GM23248 (cell line): Measurements from ENCODE around the gene DDX17. TPM values are rescaled to one million over a fixed set of nuclear protein-coding genes. Genes with fewer than 3 reads are reported as not detected.

ENCODE experiments used
- DNase-seq: peaks from one replicate; pipeline ENCODE4 v3.0.0-alpha.2; 2015
- H2AFZ ChIP-seq: fragments of 200-600 bp; sonication (generic); 2 replicates; pipeline ENCODE4 v1.6.1; 2016; ENCODE audit warnings: antibody characterized with exemption
- H3F3A ChIP-seq: fragments of 200-600 bp; sonication (generic); 2 replicates; pipeline ENCODE4 v1.6.1; 2016; ENCODE audit warnings: mild to moderate bottlenecking, antibody characterized with exemption, mixed run types; ENCODE audit not compliant: insufficient read depth
- H3K27ac ChIP-seq: fragments of 200-600 bp; sonication (generic); 2 replicates; pipeline ENCODE4 v1.5.1; 2016; ENCODE audit warnings: mild to moderate bottlenecking
- H3K27me3 ChIP-seq: fragments of 200-600 bp; sonication (generic); replicated peaks from 2 replicates; pipeline ENCODE4 v1.6.1; 2016; ENCODE audit warnings: mild to moderate bottlenecking; ENCODE audit not compliant: insufficient read depth
- H3K36me3 ChIP-seq: fragments of 200-600 bp; sonication (generic); 2 replicates; pipeline ENCODE4 v1.6.1; 2016; ENCODE audit warnings: low read depth, mild to moderate bottlenecking
- H3K4me1 ChIP-seq: fragments of 200-600 bp; sonication (generic); 2 replicates; pipeline ENCODE4 v1.6.1; 2016; ENCODE audit warnings: mild to moderate bottlenecking; ENCODE audit not compliant: insufficient read depth
- H3K4me2 ChIP-seq: fragments of 200-600 bp; sonication (generic); one replicate; pipeline ENCODE4 v1.6.1; 2016; ENCODE audit warnings: mild to moderate bottlenecking; ENCODE audit not compliant: unreplicated experiment
- H3K4me3 ChIP-seq: fragments of 200-600 bp; sonication (generic); 2 replicates; pipeline ENCODE4 v1.5.1; 2016; ENCODE audit warnings: mild to moderate bottlenecking
- H3K79me2 ChIP-seq: fragments of 200-600 bp; sonication (generic); 2 replicates; pipeline ENCODE4 v1.6.1; 2016; ENCODE audit warnings: mild to moderate bottlenecking; ENCODE audit not compliant: insufficient read depth
- H3K9ac ChIP-seq: fragments of 200-600 bp; sonication (generic); 2 replicates; pipeline ENCODE4 v1.6.1; 2016; ENCODE audit warnings: mild to moderate bottlenecking
- H3K9me2 ChIP-seq: fragments of 200-600 bp; sonication (generic); 2 replicates; pipeline ENCODE4 v1.6.1; 2016; ENCODE audit warnings: mixed run types, mild to moderate bottlenecking, moderate library complexity; ENCODE audit not compliant: insufficient read depth
- H3K9me3 ChIP-seq: fragments of 200-600 bp; sonication (generic); one replicate; pipeline ENCODE4 v1.6.1; 2017; ENCODE audit warnings: low read depth
- H4K20me1 ChIP-seq: fragments of 200-600 bp; sonication (generic); 2 replicates; pipeline ENCODE4 v1.6.0; 2016; ENCODE audit not compliant: insufficient read depth
- EZH2 ChIP-seq: fragments of 200-600 bp; sonication (generic); IDR thresholded peaks from 2 replicates; pipeline ENCODE4 v1.6.1; 2018; ENCODE audit warnings: antibody characterized with exemption, mild to moderate bottlenecking; ENCODE audit not compliant: insufficient read depth, poor library complexity, severe bottlenecking
- EZH2phosphoT487 ChIP-seq: fragments of 200-600 bp; sonication (generic); IDR thresholded peaks from 2 replicates; pipeline ENCODE4 v1.6.1; 2018; ENCODE audit warnings: antibody characterized with exemption, moderate library complexity, mild to moderate bottlenecking, low read depth; ENCODE audit not compliant: insufficient read depth
- WGBS, 2 experiments: methylation state at CpG; one replicate each; pipeline ENCODE4 v1.1.6; 2015 to 2017; ENCODE audit warnings: low lambda C conversion rate in 2 of 2, low coverage in 1 of 2; ENCODE audit errors: missing lambda C conversion rate in 2 of 2; 5-methylcytosine and 5-hydroxymethylcytosine counted together
- in situ Hi-C: fragments of 300-500 bp; cut with MboI; formaldehyde crosslinking; loops from 2 replicates; pipeline ENCODE4 v1.15.0; 2020
- polyA plus RNA-seq: library from polyadenylated mRNA; unstranded; fragments of >200 nt; fragmentation: Nextera tagmentation; extraction: Ambion mirVana; gene quantifications from 2 replicates; pipeline ENCODE4 v1.2.1, GENCODE V29; 2016
- total RNA-seq: library from RNA; depleted of rRNA; stranded (reverse); fragments of >200 nt; shearing (Covaris generic); gene quantifications from 2 replicates; pipeline ENCODE4 v1.2.3, GENCODE V29; 2014

DDX17 gene
- total and polyA plus RNA-seq, 2 experiments from 2014 or later: 30.1 to 312 TPM

- 73 to 75% methylated on average over 1 of the region's 1 CpG for WGBS, 2 experiments
- peak; percentile 64 for DNase-seq
- Histone ChIP-seq H3K36me3 (peaks cover 96% of the 10 kb centered on the region), H3K9me3 (no peaks in the 10 kb centered on the region), H3K4me1 (peaks cover 39% of the 10 kb centered on the region), H3K27ac (peak overlapping the region; percentile 35), H4K20me1 (peaks cover 5% of the 10 kb centered on the region; the same call in 1 of the 2 replicates), H3K4me2 (no peak overlapping the region), H2AFZ (no peak overlapping the region), H3K9ac (no peak overlapping the region), H3F3A (peaks cover 95% of the 10 kb centered on the region), H3K27me3 (no peaks in the 10 kb centered on the region), H3K4me3 (no peak overlapping the region), H3K9me2 (no peaks in the 10 kb centered on the region), H3K79me2 (peaks cover 100% of the 10 kb centered on the region)
- TF ChIP-seq EZH2: no peak
- TF ChIP-seq EZH2phosphoT487: no peak
- in situ Hi-C loops: no loop called here
Observed at GRCh38 chr22:38490915-38491314, 15.2 kb downstream of the DDX17 start.

GRCh38 chr22:38490475-38490874 lies 15.6 kb downstream of the DDX17 start:
- Histone ChIP-seq H3K9me2 (no peaks in the 10 kb centered on the region), H3K27ac (peak overlapping the region; percentile 35), H3K36me3 (peaks cover 95% of the 10 kb centered on the region), H3K79me2 (peaks cover 98% of the 10 kb centered on the region), H3K27me3 (no peaks in the 10 kb centered on the region), H2AFZ (no peak overlapping the region), H3K4me3 (no peak overlapping the region), H4K20me1 (0 out of 2 replicates have a peak, but pooled peaks cover 5% of the 10 kb centered on the region), H3F3A (peaks cover 93% of the 10 kb centered on the region), H3K4me1 (peaks cover 39% of the 10 kb centered on the region), H3K9ac (no peak overlapping the region), H3K4me2 (no peak overlapping the region), H3K9me3 (no peaks in the 10 kb centered on the region)
- DNase-seq: no peak
- in situ Hi-C loops: no loop called here
- WGBS, 2 experiments: 74 to 81% methylated on average over 2 of the region's 2 CpGs
- TF ChIP-seq EZH2phosphoT487: no peak

GRCh38 chr22:38489561-38490145 lies 16.5 kb downstream of the DDX17 start:
- peaks cover 37% of the 10 kb centered on the region for H3K4me1 ChIP-seq
- H4K20me1 ChIP-seq: 0 out of 2 replicates have a peak, but pooled peaks cover 5% of the 10 kb centered on the region
- H3K9me2 ChIP-seq: no peaks in the 10 kb centered on the region
- H2AFZ ChIP-seq: no peak overlapping the region
- H3K9ac ChIP-seq: no peak overlapping the region
- 71 to 73% methylated on average over 7 of the region's 7 CpGs for WGBS, 2 experiments
- no peaks in the 10 kb centered on the region for H3K9me3 ChIP-seq
- in situ Hi-C loops: no loop called here
- H3K27me3 ChIP-seq: no peaks in the 10 kb centered on the region
- H3K36me3 ChIP-seq: peaks cover 95% of the 10 kb centered on the region
- TF ChIP-seq EZH2phosphoT487: no peak
- TF ChIP-seq EZH2: no peak
- no peak overlapping the region for H3K4me2 ChIP-seq
- no peak for DNase-seq
- no peak overlapping the region for H3K4me3 ChIP-seq
- peaks cover 90% of the 10 kb centered on the region for H3K79me2 ChIP-seq
- peaks cover 93% of the 10 kb centered on the region for H3F3A ChIP-seq
- peak overlapping the region; percentile 4; the same call in 1 of the 2 replicates for H3K27ac ChIP-seq

- Histone ChIP-seq H3K27me3 (no peaks in the 10 kb centered on the region), H4K20me1 (0 out of 2 replicates have a peak, but pooled peaks cover 5% of the 10 kb centered on the region), H3K9me2 (no peaks in the 10 kb centered on the region), H3K4me2 (no peak overlapping the region), H3F3A (peaks cover 93% of the 10 kb centered on the region), H3K79me2 (peaks cover 85% of the 10 kb centered on the region), H3K4me1 (peaks cover 32% of the 10 kb centered on the region), H2AFZ (no peak overlapping the region), H3K27ac (peak overlapping the region; percentile 4; the same call in 1 of the 2 replicates), H3K9ac (no peak overlapping the region), H3K36me3 (peaks cover 95% of the 10 kb centered on the region), H3K4me3 (no peak overlapping the region), H3K9me3 (no peaks in the 10 kb centered on the region)
- in situ Hi-C loops: no loop called here
- WGBS, 2 experiments: 97 to 98% methylated on average over 17 of the region's 17 CpGs
- no peak for DNase-seq
- no peak for TF ChIP-seq EZH2phosphoT487
- TF ChIP-seq EZH2: no peak
Observed at GRCh38 chr22:38489142-38489541, 17.0 kb downstream of the DDX17 start.

GRCh38 chr22:38487946-38488345 lies 18.2 kb downstream of the DDX17 start:
- Histone ChIP-seq H4K20me1 (0 out of 2 replicates have a peak, but pooled peaks cover 5% of the 10 kb centered on the region), H3K36me3 (peaks cover 95% of the 10 kb centered on the region), H3K4me1 (peaks cover 21% of the 10 kb centered on the region), H3K27me3 (no peaks in the 10 kb centered on the region), H3K27ac (no peak overlapping the region), H3K4me2 (no peak overlapping the region), H3K9me3 (no peaks in the 10 kb centered on the region), H2AFZ (no peak overlapping the region), H3K4me3 (no peak overlapping the region), H3K9me2 (no peaks in the 10 kb centered on the region), H3K79me2 (peaks cover 73% of the 10 kb centered on the region), H3F3A (peaks cover 93% of the 10 kb centered on the region), H3K9ac (no peak overlapping the region)
- TF ChIP-seq EZH2phosphoT487 (no peak), EZH2 (no peak)
- 83 to 86% methylated on average over 6 of the region's 6 CpGs for WGBS, 2 experiments
- DNase-seq: no peak
- in situ Hi-C loops: no loop called here
